MM.1S (cell line): ENCODE measurements around the gene MYOF.

Experiments used
- DNase-seq: peaks from one replicate; pipeline ENCODE4 v3.0.0-alpha.2; 2015
- H2AFZ ChIP-seq: fragments of 300-600 bp; sonication (generic); 2 replicates; pipeline ENCODE4 v1.6.0; 2016; ENCODE audit warnings: antibody characterized with exemption, low read length
- H3F3A ChIP-seq: fragments of 300-600 bp; sonication (generic); 2 replicates; pipeline ENCODE4 v1.6.1; 2016; ENCODE audit warnings: mild to moderate bottlenecking, antibody characterized with exemption, low read length, moderate library complexity, mixed read lengths; ENCODE audit not compliant: insufficient read depth
- H3K27ac ChIP-seq: fragments of 300-600 bp; sonication (generic); 2 replicates; pipeline ENCODE4 v1.5.1; 2016; ENCODE audit warnings: mild to moderate bottlenecking, low read length
- H3K27me3 ChIP-seq: fragments of 300-600 bp; sonication (generic); replicated peaks from 2 replicates; pipeline ENCODE4 v1.6.0; 2016; ENCODE audit warnings: low read length; ENCODE audit not compliant: insufficient read depth
- H3K36me3 ChIP-seq: fragments of 300-600 bp; sonication (generic); replicated peaks from 2 replicates; pipeline ENCODE4 v1.6.1; 2016; ENCODE audit warnings: mild to moderate bottlenecking, low read length, mixed read lengths; ENCODE audit not compliant: insufficient read depth
- H3K4me1 ChIP-seq: fragments of 300-600 bp; sonication (generic); 2 replicates; pipeline ENCODE4 v1.6.1; 2016; ENCODE audit warnings: low read length, mixed read lengths
- H3K4me2 ChIP-seq: fragments of 300-600 bp; sonication (generic); 2 replicates; pipeline ENCODE4 v1.6.0; 2016; ENCODE audit warnings: low read depth, low read length
- H3K4me3 ChIP-seq: fragments of 300-600 bp; sonication (generic); 2 replicates; pipeline ENCODE4 v1.5.1; 2016; ENCODE audit warnings: low read length, mixed read lengths
- H3K79me2 ChIP-seq: fragments of 300-600 bp; sonication (generic); 2 replicates; pipeline ENCODE4 v1.6.1; 2016; ENCODE audit warnings: mixed run types, low read length, mixed read lengths
- H3K9ac ChIP-seq: fragments of 300-600 bp; sonication (generic); 2 replicates; pipeline ENCODE4 v1.6.1; 2016; ENCODE audit warnings: low read length, mixed read lengths
- H3K9me2 ChIP-seq: fragments of 300-600 bp; sonication (generic); replicated peaks from 2 replicates; pipeline ENCODE4 v1.6.1; 2016; ENCODE audit warnings: mild to moderate bottlenecking, low read length, mixed read lengths; ENCODE audit not compliant: insufficient read depth
- H3K9me3 ChIP-seq: fragments of 300-600 bp; sonication (generic); replicated peaks from 2 replicates; pipeline ENCODE4 v1.6.1; 2016; ENCODE audit warnings: mild to moderate bottlenecking, low read length, mixed read lengths; ENCODE audit not compliant: insufficient read depth
- H4K20me1 ChIP-seq: fragments of 300-600 bp; sonication (generic); 2 replicates; pipeline ENCODE4 v1.6.1; 2016; ENCODE audit warnings: mild to moderate bottlenecking, low read length, moderate library complexity, mixed read lengths; ENCODE audit not compliant: insufficient read depth
- CTCF ChIP-seq: fragments of 300-600 bp; sonication (generic); IDR thresholded peaks from 2 replicates; pipeline ENCODE4 v1.5.1; 2016; ENCODE audit warnings: antibody characterized with exemption, low read length, mixed read lengths
- EZH2 ChIP-seq: fragments of 300-600 bp; sonication (generic); optimal IDR thresholded peaks from 2 replicates; pipeline ENCODE3; 2017; ENCODE audit warnings: low read depth, mild to moderate bottlenecking, antibody characterized with exemption, low read length, mixed read lengths
- EZH2phosphoT487 ChIP-seq: fragments of 300-600 bp; sonication (generic); IDR thresholded peaks from 2 replicates; pipeline ENCODE4 v1.6.1; 2018; ENCODE audit warnings: antibody characterized with exemption, low read length

Gene MYOF

GRCh38 chr10:93293999-93294398 is 188.1 kb downstream of the MYOF start:
- no peaks in the 10 kb centered on the region for H3K9me3 ChIP-seq
- no peak overlapping the region for H3K4me2 ChIP-seq
- H4K20me1 ChIP-seq, result no peaks in the 10 kb centered on the region
- H3F3A ChIP-seq, result no peaks in the 10 kb centered on the region
- no peak overlapping the region for H3K4me3 ChIP-seq
- no peaks in the 10 kb centered on the region for H3K36me3 ChIP-seq
- H3K9me2 ChIP-seq, result no peaks in the 10 kb centered on the region
- no peak overlapping the region for H3K27ac ChIP-seq
- no peak overlapping the region for H2AFZ ChIP-seq
- no peaks in the 10 kb centered on the region for H3K79me2 ChIP-seq
- DNase-seq, result no peak
- no peak overlapping the region for H3K9ac ChIP-seq
- H3K4me1 ChIP-seq, result no peaks in the 10 kb centered on the region
- H3K27me3 ChIP-seq, result no peaks in the 10 kb centered on the region
- no peak for TF ChIP-seq EZH2phosphoT487
- no peak for TF ChIP-seq EZH2
- no peak for TF ChIP-seq CTCF

- Histone ChIP-seq H2AFZ (no peak overlapping the region), H3K9ac (no peak overlapping the region), H3K4me1 (no peaks in the 10 kb centered on the region), H3K9me2 (no peaks in the 10 kb centered on the region), H3K4me3 (no peak overlapping the region), H3K36me3 (no peaks in the 10 kb centered on the region), H3K27ac (no peak overlapping the region), H3F3A (no peaks in the 10 kb centered on the region), H3K79me2 (no peaks in the 10 kb centered on the region), H4K20me1 (no peaks in the 10 kb centered on the region), H3K9me3 (no peaks in the 10 kb centered on the region), H3K27me3 (no peaks in the 10 kb centered on the region), H3K4me2 (no peak overlapping the region)
- TF ChIP-seq EZH2 (no peak), EZH2phosphoT487 (no peak), CTCF (no peak)
- no peak for DNase-seq
Measured at GRCh38 chr10:93290661-93291354, 191.3 kb downstream of the MYOF start.

- Histone ChIP-seq H3K27me3 (no peaks in the 10 kb centered on the region), H3F3A (no peaks in the 10 kb centered on the region), H3K36me3 (no peaks in the 10 kb centered on the region), H3K4me2 (no peak overlapping the region), H3K4me3 (no peak overlapping the region), H3K27ac (no peak overlapping the region), H3K4me1 (no peaks in the 10 kb centered on the region), H3K9ac (no peak overlapping the region), H3K9me2 (no peaks in the 10 kb centered on the region), H4K20me1 (no peaks in the 10 kb centered on the region), H3K79me2 (no peaks in the 10 kb centered on the region), H3K9me3 (no peaks in the 10 kb centered on the region), H2AFZ (no peak overlapping the region)
- DNase-seq, result peak; percentile 53
- TF ChIP-seq CTCF (peak; percentile 73), EZH2 (no peak), EZH2phosphoT487 (no peak)
Measured at GRCh38 chr10:93288679-93289634, 193.2 kb downstream of the MYOF start.
